HL-60 (cell line): ENCODE measurements around the gene DTX3.

Experiments
- DNase-seq, 2 experiments: peaks; one replicate each; pipeline ENCODE4 v3.0.0-alpha.2; 2010 to 2020; ENCODE audit warnings: low read depth in 1 of 2, low spot score in 1 of 2
- H3K27ac ChIP-seq: fragments of 250-450 bp; sonication (Bioruptor Pico); replicated peaks from 2 replicates; pipeline ENCODE4 v1.5.1; 2020; ENCODE audit warnings: mild to moderate bottlenecking, moderate library complexity
- H3K27me3 ChIP-seq: fragments of 250-450 bp; sonication (Bioruptor Pico); 2 replicates; pipeline ENCODE4 v1.5.1; 2021; ENCODE audit warnings: mild to moderate bottlenecking, moderate library complexity; ENCODE audit not compliant: insufficient read depth, poor library complexity, severe bottlenecking
- H3K4me3 ChIP-seq: replicated peaks from 2 replicates; pipeline ENCODE4 v1.5.1; 2011; ENCODE audit warnings: mild to moderate bottlenecking, control low read depth, low read length; ENCODE audit not compliant: insufficient read depth
- GABPA ChIP-seq: IDR thresholded peaks from 2 replicates; pipeline ENCODE4 v1.6.1; 2012; ENCODE audit warnings: low read depth
- POLR2AphosphoS5 ChIP-seq: IDR thresholded peaks from 2 replicates; pipeline ENCODE4 v1.6.1; 2012; ENCODE audit warnings: low read depth
- SPI1 ChIP-seq: IDR thresholded peaks from 2 replicates; pipeline ENCODE4 v1.6.1; 2012; ENCODE audit warnings: low read depth, mild to moderate bottlenecking, borderline replicate concordance
- TF ChIP-seq, protein P1 (sequence below): IDR thresholded peaks from one replicate; pipeline ENCODE4 v1.5.1; 2011; ENCODE audit warnings: low read length, control low read depth, inconsistent platforms; ENCODE audit not compliant: insufficient read depth
- TF ChIP-seq, protein P2 (sequence below): IDR thresholded peaks from 2 replicates; pipeline ENCODE4 v1.6.1; 2012; ENCODE audit warnings: low read depth; ENCODE audit not compliant: insufficient replicate concordance

Gene DTX3

DNA sequence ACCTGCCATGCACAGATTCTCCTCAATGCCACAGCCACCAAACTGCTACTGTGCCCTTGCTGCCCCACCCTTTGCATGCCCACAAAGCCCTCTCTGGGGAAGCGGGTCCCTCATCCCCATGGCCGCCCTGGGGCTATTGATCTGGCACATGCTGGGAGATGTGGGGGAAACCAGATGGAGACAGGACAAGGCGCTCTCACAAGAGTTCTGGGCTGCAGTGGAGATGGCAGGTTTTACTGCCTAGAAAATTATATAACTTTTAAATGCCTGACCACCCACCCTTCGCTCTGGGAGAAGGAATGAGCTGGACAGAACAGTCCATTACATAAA is 24.2 kb upstream of the DTX3 start:
- DNase-seq: no peak

DNA sequence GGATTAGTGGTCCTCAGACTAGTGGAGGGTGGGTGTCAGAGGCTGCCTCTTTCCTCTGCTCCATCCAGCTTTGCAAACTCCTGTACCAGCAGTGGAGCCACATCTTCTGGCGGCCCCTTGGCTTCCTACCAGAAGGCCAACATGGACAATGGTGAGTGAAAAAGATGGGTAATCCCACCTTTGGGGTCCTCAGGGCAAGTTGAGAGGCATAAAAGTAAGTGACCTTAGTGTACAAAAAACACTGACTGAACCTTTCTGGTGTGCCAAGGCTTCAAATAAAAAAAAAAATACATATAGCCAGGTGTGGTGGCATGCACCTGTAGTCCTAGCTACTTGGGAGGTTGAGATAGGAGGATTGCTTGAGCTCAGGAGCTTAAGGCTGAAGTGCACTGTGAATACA is 22.8 kb upstream of the DTX3 start:
- Histone ChIP-seq H3K27me3 (peaks cover 6% of the 10 kb centered on the region), H3K4me3 (no peak overlapping the region), H3K27ac (no peak overlapping the region)
- DNase-seq: no peak
- TF ChIP-seq, protein P1, sequence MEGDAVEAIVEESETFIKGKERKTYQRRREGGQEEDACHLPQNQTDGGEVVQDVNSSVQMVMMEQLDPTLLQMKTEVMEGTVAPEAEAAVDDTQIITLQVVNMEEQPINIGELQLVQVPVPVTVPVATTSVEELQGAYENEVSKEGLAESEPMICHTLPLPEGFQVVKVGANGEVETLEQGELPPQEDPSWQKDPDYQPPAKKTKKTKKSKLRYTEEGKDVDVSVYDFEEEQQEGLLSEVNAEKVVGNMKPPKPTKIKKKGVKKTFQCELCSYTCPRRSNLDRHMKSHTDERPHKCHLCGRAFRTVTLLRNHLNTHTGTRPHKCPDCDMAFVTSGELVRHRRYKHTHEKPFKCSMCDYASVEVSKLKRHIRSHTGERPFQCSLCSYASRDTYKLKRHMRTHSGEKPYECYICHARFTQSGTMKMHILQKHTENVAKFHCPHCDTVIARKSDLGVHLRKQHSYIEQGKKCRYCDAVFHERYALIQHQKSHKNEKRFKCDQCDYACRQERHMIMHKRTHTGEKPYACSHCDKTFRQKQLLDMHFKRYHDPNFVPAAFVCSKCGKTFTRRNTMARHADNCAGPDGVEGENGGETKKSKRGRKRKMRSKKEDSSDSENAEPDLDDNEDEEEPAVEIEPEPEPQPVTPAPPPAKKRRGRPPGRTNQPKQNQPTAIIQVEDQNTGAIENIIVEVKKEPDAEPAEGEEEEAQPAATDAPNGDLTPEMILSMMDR: no peak
- TF ChIP-seq GABPA (no peak), POLR2AphosphoS5 (no peak)
- TF ChIP-seq, protein P2, sequence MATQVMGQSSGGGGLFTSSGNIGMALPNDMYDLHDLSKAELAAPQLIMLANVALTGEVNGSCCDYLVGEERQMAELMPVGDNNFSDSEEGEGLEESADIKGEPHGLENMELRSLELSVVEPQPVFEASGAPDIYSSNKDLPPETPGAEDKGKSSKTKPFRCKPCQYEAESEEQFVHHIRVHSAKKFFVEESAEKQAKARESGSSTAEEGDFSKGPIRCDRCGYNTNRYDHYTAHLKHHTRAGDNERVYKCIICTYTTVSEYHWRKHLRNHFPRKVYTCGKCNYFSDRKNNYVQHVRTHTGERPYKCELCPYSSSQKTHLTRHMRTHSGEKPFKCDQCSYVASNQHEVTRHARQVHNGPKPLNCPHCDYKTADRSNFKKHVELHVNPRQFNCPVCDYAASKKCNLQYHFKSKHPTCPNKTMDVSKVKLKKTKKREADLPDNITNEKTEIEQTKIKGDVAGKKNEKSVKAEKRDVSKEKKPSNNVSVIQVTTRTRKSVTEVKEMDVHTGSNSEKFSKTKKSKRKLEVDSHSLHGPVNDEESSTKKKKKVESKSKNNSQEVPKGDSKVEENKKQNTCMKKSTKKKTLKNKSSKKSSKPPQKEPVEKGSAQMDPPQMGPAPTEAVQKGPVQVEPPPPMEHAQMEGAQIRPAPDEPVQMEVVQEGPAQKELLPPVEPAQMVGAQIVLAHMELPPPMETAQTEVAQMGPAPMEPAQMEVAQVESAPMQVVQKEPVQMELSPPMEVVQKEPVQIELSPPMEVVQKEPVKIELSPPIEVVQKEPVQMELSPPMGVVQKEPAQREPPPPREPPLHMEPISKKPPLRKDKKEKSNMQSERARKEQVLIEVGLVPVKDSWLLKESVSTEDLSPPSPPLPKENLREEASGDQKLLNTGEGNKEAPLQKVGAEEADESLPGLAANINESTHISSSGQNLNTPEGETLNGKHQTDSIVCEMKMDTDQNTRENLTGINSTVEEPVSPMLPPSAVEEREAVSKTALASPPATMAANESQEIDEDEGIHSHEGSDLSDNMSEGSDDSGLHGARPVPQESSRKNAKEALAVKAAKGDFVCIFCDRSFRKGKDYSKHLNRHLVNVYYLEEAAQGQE: no peak

More for the DNA sequence above, 24.2 kb upstream of the DTX3 start:
- no peaks in the 10 kb centered on the region for H3K27me3 ChIP-seq
- H3K27ac ChIP-seq: no peak overlapping the region
- no peak overlapping the region for H3K4me3 ChIP-seq
- no peak for TF ChIP-seq SPI1
- TF ChIP-seq, protein P2: no peak
- TF ChIP-seq, protein P1: no peak
- TF ChIP-seq GABPA: no peak
- no peak for TF ChIP-seq POLR2AphosphoS5

DNA sequence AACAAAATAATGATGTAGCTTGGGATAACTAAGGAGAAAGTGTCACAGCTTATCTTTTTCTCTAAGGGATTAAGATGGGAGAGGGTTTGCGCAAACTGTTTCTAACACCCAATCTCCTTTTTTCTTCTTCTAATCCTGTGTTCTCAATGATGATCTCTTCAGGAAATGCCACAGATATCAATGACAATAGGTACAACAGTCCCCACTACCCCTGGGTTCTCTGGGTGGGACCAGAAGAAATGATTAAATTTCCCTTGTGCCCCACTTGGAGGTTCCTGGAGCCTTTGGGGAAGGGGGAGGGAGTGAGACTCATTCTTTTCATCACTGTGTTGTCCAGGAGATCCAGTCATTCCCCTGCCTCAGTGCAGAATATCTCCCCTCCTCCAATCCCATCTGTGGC is 22.2 kb upstream of the DTX3 start:
- Histone ChIP-seq H3K27me3 (peaks cover 6% of the 10 kb centered on the region), H3K27ac (no peak overlapping the region), H3K4me3 (no peak overlapping the region)
- TF ChIP-seq, protein P1: no peak
- TF ChIP-seq POLR2AphosphoS5: no peak
- no peak for TF ChIP-seq SPI1
- TF ChIP-seq, protein P2: no peak
- no peak for TF ChIP-seq GABPA
- no peak for DNase-seq
